HG03175 (cell line): ENCODE results near the gene CD244.

ENCODE experiments used
- ATAC-seq: cut with Tn5 transposase; IDR thresholded peaks from one replicate; pipeline ENCODE4 v1.9.1; 2021; ENCODE audit warnings: mild to moderate bottlenecking, moderate library complexity; ENCODE audit not compliant: unreplicated experiment

CD244 gene

DNA sequence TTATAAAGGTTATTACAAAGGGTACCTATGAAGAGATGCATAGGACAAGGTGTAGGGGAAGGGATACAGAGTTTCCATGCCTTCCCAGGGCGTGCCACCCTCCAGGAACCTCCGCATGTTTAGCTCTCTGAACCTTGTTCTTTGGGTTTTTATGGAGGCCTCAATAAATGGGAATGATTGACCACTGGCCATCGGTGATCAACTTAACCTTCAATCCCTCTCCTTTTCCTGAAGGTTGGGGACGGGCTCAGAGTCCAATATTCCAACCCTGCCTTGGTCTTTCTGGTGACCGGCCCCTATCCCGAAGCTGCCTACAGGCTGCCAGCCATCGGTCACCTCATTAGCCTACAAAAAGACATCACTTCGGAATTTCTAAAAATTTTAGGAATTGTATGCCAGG lies 11.7 kb downstream of the CD244 start:
- ATAC-seq: no peak

GRCh38 chr1:160850541-160850940 lies 12.1 kb downstream of the CD244 start:
- ATAC-seq: no peak

- no peak for ATAC-seq
Observed at GRCh38 chr1:160846281-160846680, 16.4 kb downstream of the CD244 start.

DNA sequence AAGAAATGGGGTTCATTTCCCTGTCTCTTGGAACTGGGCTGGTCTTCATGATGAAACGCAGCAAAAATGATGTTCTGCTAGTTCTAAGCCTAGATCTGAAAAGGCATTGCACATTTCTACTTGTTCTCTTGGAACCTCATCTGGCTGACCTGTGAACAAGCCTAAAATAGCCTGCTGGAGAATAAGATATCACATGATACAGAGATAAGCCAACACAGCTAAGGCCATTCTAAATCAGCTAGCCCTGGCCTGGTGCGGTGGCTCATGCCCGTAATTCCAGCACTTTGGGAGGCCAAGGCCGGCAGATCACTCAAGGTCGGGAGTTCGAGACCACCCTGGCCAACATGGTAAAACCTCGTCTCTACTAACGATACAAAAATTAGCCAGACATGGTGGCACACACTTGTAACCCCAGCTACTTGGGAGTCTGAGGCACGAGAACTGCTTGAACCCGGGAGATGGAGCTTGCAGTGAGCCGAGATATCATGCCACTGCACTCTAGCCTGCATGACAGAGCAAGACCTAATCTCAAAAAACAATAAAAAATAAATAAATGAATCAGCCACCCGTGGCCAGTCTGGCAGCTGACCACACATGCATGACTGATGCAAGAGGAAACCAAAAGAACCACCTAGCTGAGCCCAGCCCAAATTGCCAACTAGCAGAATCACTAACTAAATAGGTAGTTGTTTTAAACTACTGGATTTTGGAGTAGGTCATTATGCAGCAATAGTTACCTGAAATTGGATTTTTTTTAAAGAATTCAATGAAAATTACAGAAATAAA lies 18.0 kb downstream of the CD244 start:
- ATAC-seq: no peak

- no peak for ATAC-seq
Observed at GRCh38 chr1:160841079-160841478, 21.6 kb downstream of the CD244 start.

GRCh38 chr1:160839746-160840145 lies 22.9 kb downstream of the CD244 start:
- ATAC-seq: no peak

DNA sequence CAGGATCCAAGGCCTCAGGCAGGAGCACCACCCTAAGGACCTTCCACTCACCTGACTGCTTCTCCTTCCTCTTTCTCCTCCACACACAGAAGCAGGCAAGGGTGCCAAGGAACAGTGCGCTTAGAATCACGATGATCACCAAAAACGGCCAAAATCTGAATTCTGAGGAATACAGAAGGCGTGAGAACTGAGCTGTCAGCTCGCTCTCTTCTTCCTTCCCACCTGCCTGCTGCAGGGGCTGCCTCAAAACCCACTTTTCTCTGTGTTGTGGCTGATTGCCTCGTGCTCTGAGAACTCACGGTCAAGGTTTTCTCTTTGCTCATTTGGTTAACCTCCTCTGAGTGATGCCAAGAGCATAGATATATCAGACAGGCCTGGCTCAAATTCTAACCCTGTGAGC lies 23.8 kb downstream of the CD244 start:
- ATAC-seq: no peak

DNA sequence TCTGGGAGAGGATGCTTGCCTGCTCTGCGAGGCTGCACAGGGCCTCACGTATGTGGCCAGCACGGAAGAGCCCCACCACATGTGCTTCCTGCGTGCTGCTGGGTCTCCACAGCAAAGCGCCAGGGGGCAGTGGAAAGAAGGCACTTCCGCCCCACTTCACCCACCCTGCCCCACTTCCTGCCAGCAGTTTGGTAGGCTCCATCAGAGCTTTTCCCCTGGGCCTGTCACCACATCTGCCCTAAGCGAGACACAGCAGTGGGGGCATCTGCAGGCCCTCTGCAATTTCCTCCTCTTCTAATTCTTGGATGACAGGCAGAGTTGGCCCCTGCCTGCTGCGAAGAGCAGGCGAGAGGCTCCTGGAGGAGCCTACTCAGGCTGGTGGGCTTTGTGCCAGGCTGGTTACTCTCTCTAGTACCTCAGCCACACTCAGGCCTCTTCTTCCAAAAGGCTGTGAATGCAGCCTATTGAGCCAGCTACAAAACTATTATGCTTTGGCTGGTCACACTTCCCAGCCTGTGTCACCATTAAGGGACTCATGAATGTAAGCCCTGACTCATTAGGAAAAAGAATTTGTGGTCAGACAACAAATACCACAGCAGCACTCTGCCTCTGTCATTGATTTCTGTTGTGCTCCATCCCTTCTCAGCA lies 25.0 kb downstream of the CD244 start:
- peak; percentile 78 for ATAC-seq

- no peak for ATAC-seq
Observed at GRCh38 chr1:160836981-160837557, 25.6 kb downstream of the CD244 start.

DNA sequence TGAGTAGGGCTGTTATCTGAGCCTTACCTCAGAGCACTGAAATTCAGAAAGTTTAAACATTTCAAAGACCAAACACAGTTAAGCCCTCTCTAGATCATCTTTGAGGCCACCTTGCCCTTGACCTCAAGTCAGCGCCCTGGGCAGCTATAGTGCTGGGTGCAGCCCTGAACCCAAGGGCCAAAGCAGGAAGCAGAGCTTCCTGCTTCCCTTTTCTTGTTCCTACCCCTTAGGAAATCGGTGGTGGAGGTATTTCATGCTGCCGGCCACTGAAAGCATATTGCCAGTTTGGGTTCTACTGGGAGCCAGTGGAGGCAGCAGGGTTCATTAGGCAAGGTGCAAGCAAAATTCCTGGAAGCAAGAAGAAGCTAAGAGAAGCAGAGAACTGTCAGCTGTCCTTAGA lies 26.1 kb downstream of the CD244 start:
- ATAC-seq: no peak

DNA sequence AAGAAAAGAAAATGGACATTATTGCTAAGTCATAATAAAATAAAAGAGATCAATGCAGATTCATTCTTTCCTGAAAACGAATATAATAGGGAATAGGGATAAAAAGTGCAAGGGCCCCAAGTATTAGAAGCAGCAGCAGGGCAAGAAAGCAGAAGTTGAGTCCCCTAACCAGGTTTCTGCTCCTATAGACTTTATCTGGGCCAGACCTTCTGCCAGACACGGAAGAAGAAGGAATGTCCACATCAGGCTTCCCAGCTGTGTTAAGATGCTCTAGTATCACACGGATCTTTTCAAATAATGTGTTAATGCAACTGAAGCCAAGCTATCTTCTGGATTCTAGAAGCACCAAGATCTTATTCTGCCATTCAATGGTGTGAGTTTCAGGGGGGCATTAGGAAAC lies 26.9 kb downstream of the CD244 start:
- ATAC-seq: no peak

GRCh38 chr1:160834945-160835565 lies 27.6 kb downstream of the CD244 start:
- no peak for ATAC-seq

DNA sequence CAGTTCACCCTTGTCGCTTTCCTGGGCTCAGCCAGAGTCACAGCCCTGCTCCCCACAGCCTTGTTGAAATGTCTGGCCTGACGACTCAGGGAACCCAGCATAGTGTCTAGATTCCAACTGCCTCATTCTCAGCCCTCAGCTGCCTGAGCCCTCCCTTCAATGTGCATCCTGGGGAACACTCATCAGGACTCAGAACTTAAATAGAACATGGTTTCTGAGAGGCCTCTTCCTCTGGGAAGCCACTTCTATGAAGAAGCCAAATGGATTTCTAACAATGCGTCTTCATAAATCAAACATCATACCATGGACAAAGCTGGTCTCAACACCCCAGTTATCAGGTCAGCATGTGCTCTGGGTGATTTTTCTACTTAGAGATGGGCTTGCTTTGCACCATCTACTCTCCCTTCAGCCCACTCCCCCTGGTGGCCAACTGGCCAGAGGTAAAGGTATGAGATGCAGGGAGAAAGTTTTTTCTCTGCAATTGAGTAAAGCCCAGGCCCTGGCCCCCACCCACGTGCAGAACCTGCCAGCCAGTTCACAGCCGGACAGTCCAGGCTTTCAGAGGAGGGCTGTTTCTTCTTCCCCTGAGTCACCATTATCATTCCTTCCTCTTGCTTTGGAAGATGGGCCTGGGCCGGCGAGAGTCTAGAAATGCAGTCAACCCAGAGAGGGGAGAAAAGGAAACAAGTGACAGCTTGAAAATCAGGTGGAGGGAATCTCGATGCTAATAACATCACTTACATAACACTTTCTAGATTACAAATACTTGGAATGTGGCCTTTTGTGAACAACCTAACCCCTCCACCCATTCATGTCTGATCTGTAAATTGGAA lies 32.1 kb downstream of the CD244 start:
- ATAC-seq: no peak

GRCh38 chr1:160829766-160830165 lies 32.9 kb downstream of the CD244 start:
- ATAC-seq: no peak

DNA sequence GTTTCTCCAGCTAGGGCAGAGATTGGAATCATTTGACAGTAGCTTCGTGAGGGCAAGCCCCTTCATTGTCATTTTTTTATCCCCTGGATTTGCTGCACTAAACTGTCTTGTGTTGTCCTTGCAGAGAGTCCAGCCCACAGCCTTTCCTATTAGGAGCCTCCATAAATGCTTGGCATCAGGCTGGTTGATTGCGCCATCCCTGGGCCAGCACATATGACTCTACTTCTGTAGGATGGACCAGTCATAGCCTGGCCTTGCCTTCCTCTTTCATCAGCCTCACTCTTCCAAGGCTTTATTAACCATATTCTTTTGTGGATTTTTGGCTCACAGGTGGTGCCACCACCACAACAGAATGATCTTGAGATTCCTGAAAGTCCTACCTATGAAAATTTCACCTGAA lies 35.3 kb downstream of the CD244 start:
- no peak for ATAC-seq

GRCh38 chr1:160826546-160826945 lies 36.1 kb downstream of the CD244 start:
- ATAC-seq: no peak

DNA sequence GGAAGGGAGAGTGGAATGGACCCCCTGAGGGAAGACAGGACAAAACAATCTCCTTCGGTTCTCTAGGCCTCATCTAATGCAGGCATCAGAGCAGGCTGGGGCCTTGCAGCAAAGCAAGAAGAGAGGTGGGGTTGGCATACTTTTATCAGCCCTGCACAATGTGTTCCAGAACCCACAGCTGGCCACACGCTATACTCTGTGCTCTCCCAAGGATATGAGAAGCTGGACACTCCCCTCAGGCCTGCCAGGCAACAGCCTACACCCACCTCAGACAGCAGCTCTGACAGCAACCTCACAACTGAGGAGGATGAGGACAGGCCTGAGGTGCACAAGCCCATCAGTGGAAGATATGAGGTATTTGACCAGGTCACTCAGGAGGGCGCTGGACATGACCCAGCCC lies 39.4 kb downstream of the CD244 start:
- no peak for ATAC-seq

DNA sequence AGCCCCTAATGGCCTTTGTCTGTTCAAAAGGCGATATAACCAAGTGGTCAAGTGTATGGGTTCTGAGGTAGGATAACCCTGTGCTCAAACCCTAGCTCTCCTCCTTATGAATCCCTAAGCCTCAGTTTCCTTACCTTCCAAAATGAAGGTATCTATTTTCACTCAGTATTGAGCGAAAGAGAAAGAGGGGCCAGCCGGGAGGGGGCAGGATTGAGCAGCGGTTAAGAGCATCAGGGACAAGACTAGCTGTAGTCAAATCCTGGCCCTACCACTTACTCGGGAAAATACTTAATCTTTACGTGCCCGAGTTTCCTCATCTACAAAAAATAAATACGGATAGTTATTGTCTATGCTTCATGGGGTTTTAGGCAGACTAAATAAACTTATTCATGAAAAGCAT lies 41.1 kb downstream of the CD244 start:
- ATAC-seq: no peak

- ATAC-seq: no peak
Observed at GRCh38 chr1:160819186-160819585, 43.5 kb downstream of the CD244 start.

GRCh38 chr1:160818207-160818937 lies 44.3 kb downstream of the CD244 start:
- ATAC-seq: no peak
